ENCODE data around the gene TMEM254.
"Not testable (repeated sequence)": the region's sequence is repeated elsewhere in the genome, so short reads cannot be mapped to it uniquely, and the experiment has no call there.

Gene TMEM254

DNA sequence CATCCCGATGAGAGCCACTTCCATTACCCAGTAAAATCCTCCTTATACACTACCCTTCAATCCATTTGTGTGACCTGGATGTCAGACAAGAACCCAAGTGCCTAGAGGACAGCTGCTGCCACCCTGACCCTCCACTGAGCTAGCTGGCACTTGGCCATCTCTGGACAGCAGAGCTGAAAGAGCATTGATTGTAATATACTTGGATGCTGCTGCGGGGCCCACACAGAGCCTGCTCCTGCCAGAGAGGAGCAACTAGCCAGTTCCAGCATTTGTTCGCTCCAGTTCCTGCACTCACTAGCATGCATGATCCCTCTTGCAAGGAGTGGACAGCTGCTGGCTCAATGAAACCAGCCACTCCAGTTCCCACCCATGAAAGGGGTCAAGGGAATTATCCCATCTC is 8.4 kb upstream of the TMEM254 start:
- no peak for DNase-seq (ENCODE audit: low read depth, low spot score)
- H3K4me3 ChIP-seq (ENCODE audit: low read length): no peak overlapping the region

DNA sequence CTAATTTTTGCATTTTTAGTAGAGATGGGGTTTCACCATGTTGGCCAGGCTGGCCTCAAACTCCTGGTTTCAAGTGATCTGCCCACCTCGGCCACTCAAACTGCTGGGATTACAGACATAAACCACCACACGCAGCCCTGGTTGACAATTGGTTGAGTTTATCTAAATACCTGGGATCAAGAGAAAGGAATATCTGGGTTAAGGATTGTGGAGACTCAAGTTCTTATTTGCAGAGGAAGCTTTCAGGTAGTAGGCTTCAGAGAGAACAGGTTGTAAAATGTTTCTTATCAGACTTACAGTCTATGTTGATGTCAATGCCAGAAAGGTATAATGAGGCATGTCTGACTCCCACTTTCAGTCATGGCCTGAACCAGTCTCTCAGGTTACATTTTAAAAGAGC is 5.9 kb upstream of the TMEM254 start:
- no peak for DNase-seq (ENCODE audit: low read depth, low spot score)
- no peak overlapping the region for H3K4me3 ChIP-seq (ENCODE audit: low read length)

DNA sequence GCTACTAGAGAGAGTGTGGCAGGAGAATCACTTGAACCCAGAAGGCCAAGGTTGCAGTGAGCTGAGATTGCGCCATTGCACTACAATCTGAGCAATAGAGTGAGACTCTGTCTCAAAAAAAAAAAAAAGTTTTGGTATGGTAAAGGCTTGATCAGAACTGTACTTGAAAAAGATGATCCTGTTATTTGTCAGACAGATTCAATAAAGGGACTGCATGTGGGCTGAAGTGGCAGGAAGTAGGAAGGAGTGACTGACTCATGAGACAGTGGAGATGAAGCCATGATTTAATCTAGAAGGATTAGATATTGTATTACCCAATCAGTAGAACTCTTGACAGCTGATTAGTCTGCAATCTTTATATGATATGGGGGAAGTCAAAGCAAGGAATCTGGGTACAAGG is 2.7 kb upstream of the TMEM254 start:
- H3K4me3 ChIP-seq (ENCODE audit: low read length): no peak overlapping the region
- no peak for DNase-seq (ENCODE audit: low read depth, low spot score)

DNA sequence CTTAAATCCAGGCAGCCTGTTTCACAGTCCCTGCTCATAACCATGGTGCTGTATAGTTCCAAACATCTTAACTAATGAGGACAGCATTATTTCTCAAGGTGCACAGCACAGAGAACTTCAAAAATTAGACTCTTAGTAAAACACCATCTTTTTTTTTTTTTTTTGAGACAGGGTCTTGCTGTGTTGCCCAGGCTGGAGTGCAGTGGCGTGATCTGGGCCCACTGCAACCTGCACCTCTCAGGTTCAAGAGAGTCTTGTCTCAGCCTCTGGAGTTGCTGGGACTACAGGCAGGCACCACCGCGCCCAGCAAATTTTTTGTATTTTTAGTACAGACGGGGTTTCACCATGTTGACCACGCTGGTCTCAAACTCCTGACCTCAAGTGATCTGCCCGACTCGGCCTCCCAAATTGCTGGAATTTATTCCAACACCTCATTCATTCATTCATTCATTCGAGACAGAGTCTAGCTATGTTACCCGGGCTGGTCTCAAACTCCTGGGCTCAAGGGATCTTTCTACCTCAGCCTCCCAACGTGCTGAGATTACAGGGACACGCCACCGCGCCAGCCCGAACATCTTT is 507 bp upstream of the TMEM254 start:
- DNase-seq (ENCODE audit: low read depth, low spot score): no peak
- H3K4me3 ChIP-seq (ENCODE audit: low read length): peak overlapping the region; percentile 60

DNA sequence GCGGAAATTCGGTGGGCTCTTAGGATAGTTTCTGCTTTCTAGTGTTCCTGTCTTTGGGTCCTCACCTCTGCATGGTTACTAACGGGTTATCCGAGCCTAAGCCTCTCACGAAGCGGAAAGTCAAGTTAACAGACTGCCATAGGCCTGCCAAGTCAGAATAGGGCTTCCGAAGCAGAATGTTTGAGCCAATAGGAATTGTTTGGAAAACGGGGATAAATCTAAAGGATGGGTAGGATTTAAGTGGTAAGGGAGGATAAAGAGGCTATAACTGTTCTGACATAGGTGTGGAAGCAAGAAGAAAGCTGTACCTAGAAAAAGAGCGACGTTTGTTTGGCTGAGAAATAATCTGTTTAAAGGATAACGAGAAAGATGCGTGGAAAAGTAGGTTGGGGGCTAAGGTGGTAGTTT is 851 bp downstream of the TMEM254 start:
- DNase-seq (ENCODE audit: low read depth, low spot score): no peak
- peak overlapping the region; percentile 60 for H3K4me3 ChIP-seq (ENCODE audit: low read length)

DNA sequence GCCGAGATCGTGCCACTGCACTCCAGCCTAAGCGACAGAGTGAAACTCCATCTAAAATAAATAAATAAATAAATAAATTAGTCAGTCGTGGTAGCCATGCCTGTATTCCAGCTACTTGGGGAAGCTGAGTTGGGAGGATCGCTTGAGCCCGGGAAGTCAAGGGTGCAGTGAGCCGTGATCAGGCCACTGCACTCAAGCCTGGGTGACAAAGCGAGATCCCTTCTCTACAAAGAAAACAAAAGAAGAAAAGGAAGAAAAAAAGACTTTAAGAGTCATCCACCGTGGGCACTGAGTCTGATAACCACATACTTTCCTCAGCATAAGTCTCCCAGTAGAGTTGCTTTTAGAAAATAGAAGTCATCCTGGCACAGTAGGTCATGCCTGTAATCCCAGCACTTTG is 2.6 kb downstream of the TMEM254 start:
- DNase-seq (ENCODE audit: low read depth, low spot score): no peak
- no peak overlapping the region for H3K4me3 ChIP-seq (ENCODE audit: low read length)

DNA sequence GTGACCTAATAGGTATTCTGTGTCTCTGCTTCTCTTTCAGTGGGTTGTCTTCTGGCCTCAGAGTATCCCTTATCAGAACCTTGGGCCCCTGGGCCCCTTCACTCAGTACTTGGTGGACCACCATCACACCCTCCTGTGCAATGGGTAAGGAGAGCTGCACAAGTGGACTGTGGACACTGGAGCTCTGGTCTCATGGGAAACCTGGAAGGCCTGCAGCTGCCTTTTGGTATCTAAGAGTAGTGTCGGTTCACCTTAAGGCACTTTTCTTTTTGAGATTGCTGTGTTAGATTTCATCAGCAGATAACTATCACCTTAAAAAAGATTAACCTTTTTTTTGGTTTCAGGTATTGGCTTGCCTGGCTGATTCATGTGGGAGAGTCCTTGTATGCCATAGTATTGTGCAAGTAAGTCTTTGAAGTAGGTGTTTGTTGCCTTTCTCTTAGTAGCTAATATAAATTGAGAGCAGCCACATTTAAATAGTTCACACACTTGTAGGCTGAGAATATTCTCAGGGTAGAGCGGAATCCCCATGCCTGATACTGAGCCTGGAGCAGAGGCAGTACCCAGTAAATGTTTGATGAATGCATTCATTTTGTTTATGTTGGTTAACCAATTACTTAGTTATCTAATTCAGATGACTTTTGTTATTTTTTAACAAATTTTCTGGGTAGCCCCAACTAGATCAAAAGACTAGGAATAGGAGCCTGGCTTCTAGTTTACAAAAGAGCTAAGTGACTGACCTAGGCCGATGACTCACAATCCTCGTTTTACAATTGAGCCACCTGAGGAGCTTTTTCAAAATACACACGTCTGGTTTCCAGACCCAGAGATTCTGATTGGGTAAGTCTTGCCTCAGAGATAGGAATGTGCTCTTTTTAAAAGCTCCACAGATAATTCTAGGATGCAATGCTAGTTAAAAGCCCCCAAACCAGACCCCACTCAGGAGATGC is 3.6 kb downstream of the TMEM254 start:
- H3K4me3 ChIP-seq (ENCODE audit: low read length): no peak overlapping the region
- no peak for DNase-seq (ENCODE audit: low read depth, low spot score)

DNA sequence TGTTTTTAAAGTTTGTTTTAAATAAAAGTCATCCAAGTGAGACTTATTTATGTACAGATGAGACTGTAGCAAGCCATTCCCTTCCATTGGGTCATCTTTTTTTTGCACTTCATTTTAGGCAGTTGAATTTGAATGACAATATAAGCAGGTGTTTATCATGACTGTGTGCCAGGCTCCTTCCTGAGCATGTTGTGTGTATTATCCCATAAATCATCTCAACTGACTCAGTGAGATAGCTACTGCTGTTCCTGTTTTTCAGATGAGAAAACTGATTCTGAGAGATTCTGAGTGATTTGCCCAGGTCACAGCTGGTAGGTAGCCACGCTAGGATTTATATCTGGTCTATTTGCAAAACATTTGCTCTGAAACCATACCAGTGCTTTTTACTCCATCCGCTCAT is 11.7 kb downstream of the TMEM254 start:
- no peak overlapping the region for H3K4me3 ChIP-seq (ENCODE audit: low read length)
- DNase-seq (ENCODE audit: low read depth, low spot score): no peak

DNA sequence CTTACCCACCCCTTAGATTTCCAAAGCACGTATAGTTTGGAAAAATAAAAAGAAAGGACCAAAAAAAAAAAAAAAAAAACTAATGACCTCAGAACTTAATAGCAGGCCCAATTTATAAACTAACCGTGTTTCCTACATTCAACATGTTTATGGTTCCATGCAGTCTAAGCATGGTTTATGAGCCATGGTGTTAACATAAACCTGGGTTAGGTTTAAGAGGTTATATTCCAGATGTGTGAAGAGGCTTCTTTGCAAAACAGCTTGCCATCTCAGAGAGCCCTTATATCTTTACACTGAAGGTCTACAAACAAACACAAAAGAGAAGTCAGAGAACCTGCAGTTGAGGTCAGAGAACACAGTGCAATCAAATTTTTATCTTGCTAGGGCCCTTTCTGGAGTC is 15.8 kb downstream of the TMEM254 start:
- DNase-seq (ENCODE audit: low read depth, low spot score): no peak
- no peak overlapping the region for H3K4me3 ChIP-seq (ENCODE audit: low read length)

DNA sequence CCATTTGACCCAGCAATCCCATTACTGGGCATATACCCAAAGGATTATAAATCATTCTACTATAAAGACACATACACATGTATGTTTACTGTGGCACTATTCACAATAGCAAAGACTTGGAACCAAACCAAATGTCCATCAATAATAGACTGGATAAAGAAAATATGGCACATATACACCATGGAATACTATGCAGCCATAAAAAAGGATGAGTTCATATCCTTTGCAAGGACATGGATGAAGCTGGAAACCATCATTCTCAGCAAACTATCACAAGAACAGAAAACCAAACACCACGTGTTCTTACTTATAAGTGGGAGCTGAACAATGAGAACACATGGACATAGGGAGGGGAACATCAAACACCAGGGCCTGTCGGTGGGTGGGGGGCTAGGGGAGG is 19.8 kb downstream of the TMEM254 start:
- DNase-seq (ENCODE audit: low read depth, low spot score); H3K4me3 ChIP-seq (ENCODE audit: low read length): not testable (repeated sequence)

DNA sequence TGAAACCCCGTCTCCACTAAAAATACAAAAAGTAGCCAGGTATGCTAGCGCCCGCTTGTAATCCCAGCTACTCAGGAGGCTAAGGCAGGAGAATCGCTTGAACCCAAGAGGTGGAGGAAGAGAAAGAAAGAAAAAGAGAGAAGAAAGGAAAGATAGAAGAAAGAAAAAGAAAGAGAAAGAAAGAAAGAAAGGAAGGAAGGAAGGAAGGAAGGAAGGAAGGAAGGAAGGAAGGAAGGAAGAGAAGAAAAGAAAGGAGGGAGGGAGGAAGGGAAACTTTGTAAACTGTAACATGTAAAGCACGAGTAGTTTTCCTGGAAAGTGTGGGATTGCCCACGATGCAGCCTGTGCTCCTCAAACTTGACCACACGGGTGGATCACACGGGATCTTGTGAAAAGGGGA is 20.8 kb downstream of the TMEM254 start:
- not testable (repeated sequence) for DNase-seq (ENCODE audit: low read depth, low spot score); H3K4me3 ChIP-seq (ENCODE audit: low read length)

DNA sequence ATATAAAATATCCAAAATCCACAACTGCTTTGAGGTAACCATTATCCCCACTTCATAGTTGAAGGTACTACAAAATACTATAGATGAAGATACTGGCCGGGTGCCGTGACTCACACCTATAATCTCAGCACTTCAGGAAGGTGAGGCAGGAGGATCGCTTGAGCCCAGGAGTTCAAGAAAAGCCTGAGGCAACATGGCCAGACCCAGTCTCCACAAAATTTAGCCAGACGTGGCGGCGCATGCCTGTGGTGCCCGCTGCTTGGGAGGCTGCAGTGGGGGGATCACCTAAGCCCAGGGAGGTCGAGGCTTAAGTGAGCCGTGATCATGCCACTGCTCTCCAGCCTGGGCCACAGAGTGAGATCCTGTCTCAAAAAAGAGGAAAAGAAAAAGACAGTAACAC is 21.7 kb downstream of the TMEM254 start:
- no peak for DNase-seq (ENCODE audit: low read depth, low spot score)
- no peak overlapping the region for H3K4me3 ChIP-seq (ENCODE audit: low read length)

DNA sequence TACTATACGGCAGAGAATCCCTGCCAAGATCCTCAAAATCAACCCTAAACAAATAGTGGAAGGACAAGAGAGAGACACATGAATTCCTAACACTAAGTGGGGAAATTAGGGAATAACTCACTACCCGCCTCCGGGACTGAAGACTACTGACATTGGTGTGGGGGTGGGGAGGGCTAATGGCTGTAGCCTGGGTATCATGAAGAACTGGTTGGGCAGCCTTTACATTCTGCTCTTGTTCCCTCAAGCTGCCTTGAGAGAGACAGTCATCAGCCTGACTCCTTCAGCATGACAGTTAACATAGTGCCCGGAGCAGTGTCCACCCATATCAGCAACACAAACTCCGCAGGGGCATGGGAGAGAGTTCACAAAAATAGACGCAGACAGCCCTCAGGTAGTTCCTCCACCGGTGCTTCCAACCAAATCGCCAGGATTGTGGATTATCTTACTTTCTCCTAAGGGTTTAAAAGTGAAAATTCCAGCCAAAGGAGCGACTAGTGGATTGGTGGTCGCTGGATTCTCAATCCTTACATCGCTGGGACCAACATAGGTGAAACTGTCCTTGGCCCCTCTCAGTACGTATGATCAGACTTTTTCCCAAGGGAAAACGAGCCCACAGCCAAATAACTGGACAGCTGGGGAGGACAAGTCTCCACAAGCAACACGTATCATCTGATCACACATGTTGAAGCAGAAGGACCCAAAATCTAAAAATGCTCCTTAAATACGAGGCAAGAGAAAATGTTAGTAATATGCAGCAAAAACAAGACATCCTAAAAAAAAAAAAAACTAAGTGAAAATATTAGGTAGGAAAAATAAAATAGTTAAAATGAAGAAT is 22.6 kb downstream of the TMEM254 start:
- no peak overlapping the region for H3K4me3 ChIP-seq (ENCODE audit: low read length)
- DNase-seq (ENCODE audit: low read depth, low spot score): no peak

DNA sequence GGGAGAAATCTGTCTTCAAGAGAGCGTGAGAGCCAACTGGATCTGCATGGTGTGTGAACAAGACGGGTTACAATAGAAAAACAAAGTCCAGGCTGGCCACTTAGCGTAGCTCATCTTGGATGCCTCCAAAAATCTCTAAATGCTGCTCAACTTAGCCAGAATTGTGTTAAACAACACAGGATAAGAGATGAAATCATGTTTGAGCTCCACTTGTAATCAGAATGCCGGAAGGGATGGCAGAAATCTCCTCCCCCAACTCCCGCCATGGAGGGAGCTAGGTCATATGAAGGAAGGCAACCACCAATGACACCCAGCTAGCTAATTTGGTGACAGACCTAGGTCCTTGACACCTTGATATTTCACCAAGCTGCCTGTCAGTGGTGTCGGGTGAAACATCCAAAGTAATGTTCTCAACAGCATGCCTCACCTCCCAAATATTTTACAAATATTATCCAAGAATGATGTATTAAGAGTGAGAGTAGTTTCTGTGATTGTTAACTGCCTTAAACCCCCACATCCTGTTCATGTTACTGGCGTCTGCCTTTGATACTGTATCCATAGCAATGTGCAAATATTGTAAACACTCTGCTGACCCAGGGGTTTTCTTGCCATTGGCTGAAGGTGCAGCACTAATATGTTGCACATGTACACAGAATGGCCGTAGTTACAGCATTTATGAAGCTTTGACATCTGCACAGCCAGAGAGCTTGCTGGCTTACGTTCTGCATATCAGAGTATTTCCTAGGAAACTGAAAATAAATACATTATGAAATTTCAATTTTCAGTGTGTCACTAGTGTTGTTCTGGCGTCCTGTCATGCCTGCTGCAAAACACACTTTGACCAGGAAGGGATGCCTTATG is 25.8 kb downstream of the TMEM254 start:
- peak; percentile 24 for DNase-seq (ENCODE audit: low read depth, low spot score)
- no peak overlapping the region for H3K4me3 ChIP-seq (ENCODE audit: low read length)

DNA sequence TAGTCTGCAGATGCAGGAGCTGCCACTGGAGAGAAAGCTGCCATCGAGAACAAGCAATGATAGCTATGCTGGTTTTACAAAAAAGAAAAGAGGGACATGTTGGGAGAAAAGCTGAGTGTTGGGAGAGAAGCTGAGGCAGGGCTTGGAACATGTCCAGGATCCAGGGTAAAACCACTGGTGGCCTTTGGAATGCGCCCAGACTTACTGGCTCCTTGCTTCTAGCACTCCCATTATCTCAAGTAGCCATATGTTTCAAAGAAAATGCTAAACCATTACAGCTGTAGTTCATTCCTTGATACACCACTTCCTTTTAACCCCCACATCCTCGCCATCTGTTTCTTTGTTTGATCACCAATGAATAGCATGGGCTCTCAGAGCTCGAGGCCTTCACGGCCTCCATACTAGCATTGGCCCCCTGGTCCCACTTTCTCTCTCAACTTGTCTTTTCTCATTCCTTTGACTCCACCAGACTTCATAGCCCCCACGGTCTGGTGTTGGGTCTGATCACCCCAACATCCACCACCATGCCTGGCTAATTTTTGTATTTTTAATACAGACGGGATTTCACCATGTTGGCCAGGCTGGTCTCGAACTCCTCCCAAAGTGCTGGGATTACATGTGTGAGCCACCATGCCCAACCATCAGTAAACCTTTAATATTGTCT is 30.2 kb downstream of the TMEM254 start:
- DNase-seq (ENCODE audit: low read depth, low spot score): peak; percentile 7
- no peak overlapping the region for H3K4me3 ChIP-seq (ENCODE audit: low read length)

DNA sequence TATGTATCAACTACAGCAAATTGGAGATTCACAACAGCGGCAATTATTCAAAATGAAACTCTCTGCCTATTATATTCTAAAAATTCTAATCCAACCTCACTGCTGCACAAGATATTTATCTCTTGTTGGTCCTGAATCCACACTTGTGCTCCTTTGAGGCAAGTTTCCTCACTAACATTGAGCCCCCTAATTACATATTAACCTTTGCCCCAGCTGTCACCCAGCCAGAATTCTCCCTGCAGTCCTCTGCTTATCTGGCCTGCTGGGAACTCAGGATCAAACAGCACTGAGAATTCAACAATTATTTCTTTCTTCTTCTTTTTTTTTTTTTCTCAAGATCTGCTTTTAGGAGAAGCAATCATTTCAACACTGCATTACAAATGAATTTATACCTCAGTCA is 32.5 kb downstream of the TMEM254 start:
- H3K4me3 ChIP-seq (ENCODE audit: low read length): no peak overlapping the region
- DNase-seq (ENCODE audit: low read depth, low spot score): no peak

DNA sequence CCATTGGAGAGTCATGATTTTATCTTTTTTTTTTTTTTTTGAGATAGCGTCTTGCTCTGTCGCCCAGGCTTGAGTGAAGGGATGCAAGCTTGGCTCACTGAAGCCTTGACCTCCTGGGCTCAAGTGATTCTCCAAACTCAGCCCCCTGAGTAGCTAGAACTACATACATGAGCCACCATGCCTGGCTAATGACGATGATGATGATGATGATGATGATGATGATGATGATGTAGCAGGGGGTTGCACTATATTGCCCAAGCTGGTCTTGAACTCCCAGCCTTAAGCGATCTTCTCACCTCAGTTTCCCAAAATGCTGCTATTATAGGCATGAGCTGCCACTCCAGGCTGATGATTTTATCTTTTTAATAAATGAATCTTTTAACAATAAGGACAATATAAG is 40.2 kb downstream of the TMEM254 start:
- DNase-seq (ENCODE audit: low read depth, low spot score): no peak
- H3K4me3 ChIP-seq (ENCODE audit: low read length): no peak overlapping the region

DNA sequence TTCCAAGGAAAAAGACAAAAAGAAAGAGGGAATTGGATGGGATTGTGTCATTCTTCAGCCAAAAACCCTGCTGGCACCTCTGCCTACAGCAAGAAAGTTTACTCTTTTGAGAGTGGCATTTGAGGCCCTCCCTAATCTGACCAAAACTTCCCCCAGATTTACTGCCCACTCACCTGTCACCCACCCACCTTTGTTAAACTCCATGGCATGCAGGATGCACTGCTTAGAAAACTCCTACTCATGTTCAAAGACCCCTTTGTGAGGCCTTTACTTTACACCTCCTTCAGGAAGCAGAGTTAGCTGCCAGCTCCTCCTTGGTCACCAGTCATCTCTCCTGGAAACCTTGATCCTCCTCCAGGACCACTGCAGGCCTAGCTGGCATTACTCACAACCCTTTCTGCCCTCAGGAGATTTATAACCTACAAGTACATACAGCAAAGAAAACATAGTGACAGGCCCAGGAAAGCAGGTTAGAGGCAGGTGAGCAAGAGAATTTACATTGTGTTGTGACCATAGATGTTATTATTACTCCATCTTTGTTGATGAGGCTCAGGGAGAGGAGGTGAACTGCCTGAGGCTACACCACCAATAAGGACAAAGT is 43.7 kb downstream of the TMEM254 start:
- no peak overlapping the region for H3K4me3 ChIP-seq (ENCODE audit: low read length)
- DNase-seq (ENCODE audit: low read depth, low spot score): no peak

Data from Jurkat, Clone E6-1 (cell line).